Testis (tissue), 2 donors: ENCODE measurements around the gene CMTM8.

Experiments used
- CTCF ChIP-seq, 3 experiments: fragments of 450-650 bp in 2 of 3; fragments of 200-600 bp in 1 of 3; sonication (generic) in 1 of 3; IDR thresholded peaks; one replicate each; pipeline ENCODE4 v1.5.1; 2016 to 2019; ENCODE audit warnings: antibody characterized with exemption in 3 of 3, mild to moderate bottlenecking in 2 of 3, moderate library complexity in 1 of 3
- POLR2A ChIP-seq: fragments of 450-650 bp; IDR thresholded peaks from one replicate; pipeline ENCODE4 v1.6.1; 2017; ENCODE audit warnings: antibody characterized with exemption, mild to moderate bottlenecking, moderate library complexity

GRCh38 chr3:32229565-32229964, 8.9 kb upstream of the CMTM8 start:
- TF ChIP-seq CTCF (IDR thresholded peaks at IDR 0.05) = no peak
- no peak for TF ChIP-seq POLR2A
